ENCODE results near the gene THSD7A.
A peak's percentile ranks its signal among the peaks of the same experiment; 100 is the strongest.

THSD7A gene

DNA sequence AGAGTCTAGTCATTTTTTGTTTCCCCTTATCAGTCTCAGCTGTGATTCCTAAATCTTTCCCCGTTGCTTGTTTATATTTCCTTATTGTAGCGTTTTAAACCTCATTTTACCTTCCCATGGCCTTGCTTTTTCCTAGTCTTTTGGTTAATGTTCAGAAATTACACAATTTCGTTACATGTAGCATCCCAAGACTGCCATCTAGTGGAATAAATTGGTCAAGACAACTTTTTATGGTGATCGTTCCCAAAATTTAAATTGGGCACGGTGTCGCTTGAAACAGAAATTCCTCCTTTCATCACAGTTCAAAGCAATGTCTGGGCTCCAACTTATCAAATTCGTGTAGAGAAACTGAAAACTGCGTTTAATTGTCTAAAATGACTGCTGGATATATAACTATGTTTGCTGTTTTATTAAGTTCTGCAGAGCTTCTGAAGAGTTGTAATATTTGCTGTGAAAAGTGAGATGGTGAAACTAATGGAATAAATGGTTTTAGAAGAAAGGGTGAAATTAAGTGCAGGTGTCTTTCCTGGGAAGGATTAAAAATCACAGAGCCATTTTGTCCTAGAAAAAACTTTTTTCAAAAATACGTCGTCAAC, 488.1 kb downstream of the THSD7A start:
- no peaks in the 10 kb centered on the region for H3K9me3 ChIP-seq
- H3K27ac ChIP-seq = no peak overlapping the region
- no peaks in the 10 kb centered on the region for H3K27me3 ChIP-seq
- H3K4me1 ChIP-seq (ENCODE audit: control insufficient read depth in 1 of 2, insufficient read depth in 1 of 2, low read depth in 1 of 2, low read length in 1 of 2) = peaks cover 0 to 4% of the 10 kb centered on the region in 2 experiments
- H3K36me3 ChIP-seq = no peaks in the 10 kb centered on the region
- no peak overlapping the region for H3K4me3 ChIP-seq (ENCODE audit: low read depth in 1 of 2, low read length in 1 of 2)
- TF ChIP-seq, protein P1, sequence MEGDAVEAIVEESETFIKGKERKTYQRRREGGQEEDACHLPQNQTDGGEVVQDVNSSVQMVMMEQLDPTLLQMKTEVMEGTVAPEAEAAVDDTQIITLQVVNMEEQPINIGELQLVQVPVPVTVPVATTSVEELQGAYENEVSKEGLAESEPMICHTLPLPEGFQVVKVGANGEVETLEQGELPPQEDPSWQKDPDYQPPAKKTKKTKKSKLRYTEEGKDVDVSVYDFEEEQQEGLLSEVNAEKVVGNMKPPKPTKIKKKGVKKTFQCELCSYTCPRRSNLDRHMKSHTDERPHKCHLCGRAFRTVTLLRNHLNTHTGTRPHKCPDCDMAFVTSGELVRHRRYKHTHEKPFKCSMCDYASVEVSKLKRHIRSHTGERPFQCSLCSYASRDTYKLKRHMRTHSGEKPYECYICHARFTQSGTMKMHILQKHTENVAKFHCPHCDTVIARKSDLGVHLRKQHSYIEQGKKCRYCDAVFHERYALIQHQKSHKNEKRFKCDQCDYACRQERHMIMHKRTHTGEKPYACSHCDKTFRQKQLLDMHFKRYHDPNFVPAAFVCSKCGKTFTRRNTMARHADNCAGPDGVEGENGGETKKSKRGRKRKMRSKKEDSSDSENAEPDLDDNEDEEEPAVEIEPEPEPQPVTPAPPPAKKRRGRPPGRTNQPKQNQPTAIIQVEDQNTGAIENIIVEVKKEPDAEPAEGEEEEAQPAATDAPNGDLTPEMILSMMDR (IDR thresholded peaks at IDR 0.05) = peak; percentile 36

DNA sequence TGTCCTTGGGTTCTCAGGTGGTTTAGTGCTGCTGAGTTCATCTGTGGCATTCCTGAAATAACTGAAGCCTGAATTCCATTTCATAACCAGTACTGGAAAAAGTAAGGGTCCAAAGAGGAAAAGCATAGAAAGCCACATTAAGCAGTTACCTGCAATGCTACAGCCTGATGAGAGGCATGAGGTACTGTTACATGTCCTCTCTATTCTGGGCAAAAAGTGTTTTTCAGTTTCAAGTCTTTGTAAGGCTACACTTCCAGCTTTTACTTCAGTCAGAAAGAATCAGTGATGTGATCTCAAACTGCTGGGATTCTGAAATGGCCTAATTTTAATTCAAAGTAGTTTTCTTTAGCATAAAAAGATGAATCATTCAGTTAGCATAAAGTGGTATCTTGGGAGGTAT, 488.9 kb downstream of the THSD7A start:
- TF ChIP-seq, protein P1 (IDR thresholded peaks at IDR 0.05) = no peak
- Histone ChIP-seq H3K36me3 (no peaks in the 10 kb centered on the region), H3K27ac (no peak overlapping the region), H3K9me3 (no peaks in the 10 kb centered on the region), H3K4me1 (ENCODE audit: control insufficient read depth in 1 of 2, insufficient read depth in 1 of 2, low read depth in 1 of 2, low read length in 1 of 2) (peaks cover 0 to 4% of the 10 kb centered on the region in 2 experiments), H3K4me3 (ENCODE audit: low read depth in 1 of 2, low read length in 1 of 2) (no peak overlapping the region), H3K27me3 (no peaks in the 10 kb centered on the region)

DNA sequence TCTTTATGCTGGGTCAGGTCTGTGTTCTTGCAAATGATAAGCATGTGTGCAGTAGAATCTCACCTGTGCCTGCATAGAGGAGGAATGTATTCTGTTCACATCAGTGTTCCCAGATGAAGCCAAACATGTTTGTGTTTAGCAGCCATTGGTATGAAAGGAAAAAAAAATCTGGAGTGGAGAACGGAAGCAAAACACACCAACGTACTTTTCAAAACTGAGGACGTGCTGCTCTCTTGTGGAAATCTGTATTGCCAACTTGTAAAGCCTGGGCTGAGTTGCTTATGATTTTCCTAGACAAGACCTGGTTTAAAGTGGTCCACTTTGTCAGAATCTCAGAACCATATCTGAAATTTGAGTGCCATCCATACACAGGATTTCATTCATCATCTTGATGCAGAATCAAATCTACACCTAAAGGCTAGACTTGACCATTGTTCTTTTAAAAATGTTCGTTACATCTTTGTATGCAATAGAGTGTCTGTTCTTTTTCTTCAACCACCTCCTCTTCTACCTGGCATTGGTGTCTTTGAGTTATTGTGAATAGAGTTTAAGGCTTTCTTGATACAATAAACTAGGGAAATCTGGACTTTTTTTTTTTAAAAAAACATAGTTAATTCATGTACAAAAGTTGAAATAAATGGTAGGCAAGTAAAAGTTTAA, 490.6 kb downstream of the THSD7A start:
- Histone ChIP-seq H3K27ac (no peak overlapping the region), H3K36me3 (no peaks in the 10 kb centered on the region), H3K27me3 (no peaks in the 10 kb centered on the region), H3K4me3 (ENCODE audit: low read depth in 1 of 2, low read length in 1 of 2) (no peak overlapping the region), H3K4me1 (ENCODE audit: control insufficient read depth in 1 of 2, insufficient read depth in 1 of 2, low read depth in 1 of 2, low read length in 1 of 2) (no peaks in the 10 kb centered on the region), H3K9me3 (no peaks in the 10 kb centered on the region)
- TF ChIP-seq, protein P1 (IDR thresholded peaks at IDR 0.05) = no peak

DNA sequence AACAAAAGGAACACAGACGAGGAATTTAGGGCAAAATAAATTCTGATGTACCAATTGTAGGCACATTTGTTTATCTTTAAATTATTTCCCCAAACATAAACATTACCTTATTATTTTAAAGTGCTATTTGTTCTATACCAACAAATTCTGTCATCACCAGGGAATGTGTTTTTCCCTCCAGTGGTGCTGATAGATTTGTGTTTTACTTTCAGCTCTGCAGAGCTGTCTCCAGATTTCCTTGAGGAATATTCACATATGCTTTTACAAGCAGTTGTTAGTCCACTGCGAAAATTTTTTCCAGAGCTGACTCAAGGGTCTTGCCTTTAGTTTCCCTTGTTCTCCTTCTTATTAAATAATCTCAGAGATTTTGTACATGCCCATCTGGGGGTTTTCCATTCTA, 495.6 kb downstream of the THSD7A start:
- Histone ChIP-seq H3K4me1 (ENCODE audit: control insufficient read depth in 1 of 2, insufficient read depth in 1 of 2, low read depth in 1 of 2, low read length in 1 of 2) (no peaks in the 10 kb centered on the region), H3K27ac (no peak overlapping the region), H3K9me3 (no peaks in the 10 kb centered on the region), H3K36me3 (no peaks in the 10 kb centered on the region), H3K27me3 (no peaks in the 10 kb centered on the region), H3K4me3 (ENCODE audit: low read depth in 1 of 2, low read length in 1 of 2) (no peak overlapping the region)
- TF ChIP-seq, protein P1 (IDR thresholded peaks at IDR 0.05) = no peak

DNA sequence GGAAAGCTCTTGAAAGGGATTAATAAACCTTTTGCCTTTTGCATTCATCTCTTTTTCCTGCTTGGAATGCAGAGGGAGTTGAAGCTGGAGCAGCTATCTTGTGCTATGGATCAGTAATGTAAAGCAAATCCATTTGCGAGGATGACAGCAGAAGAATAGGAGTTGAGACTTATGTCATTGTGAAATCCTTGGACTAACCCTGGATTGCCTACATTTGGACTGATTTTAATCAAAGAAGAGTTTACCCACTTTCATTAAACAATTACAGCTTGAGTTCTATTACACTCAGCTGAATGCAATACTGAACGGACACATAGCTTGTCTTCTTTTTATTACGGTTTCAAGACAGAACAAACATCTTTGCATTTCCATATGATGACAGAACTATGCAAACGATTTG, 496.1 kb downstream of the THSD7A start:
- H3K9me3 ChIP-seq = no peaks in the 10 kb centered on the region
- no peaks in the 10 kb centered on the region for H3K27me3 ChIP-seq
- H3K27ac ChIP-seq = no peak overlapping the region
- H3K4me3 ChIP-seq (ENCODE audit: low read depth in 1 of 2, low read length in 1 of 2) = no peak overlapping the region
- H3K4me1 ChIP-seq (ENCODE audit: control insufficient read depth in 1 of 2, insufficient read depth in 1 of 2, low read depth in 1 of 2, low read length in 1 of 2) = no peaks in the 10 kb centered on the region
- H3K36me3 ChIP-seq = no peaks in the 10 kb centered on the region
- TF ChIP-seq, protein P1 (IDR thresholded peaks at IDR 0.05) = no peak

Measured in neutrophil (primary cell).